GM12865 (cell line): ENCODE data around the gene TP53I11.

Experiments
- DNase-seq: peaks from one replicate; pipeline ENCODE4 v3.0.0; 2010; ENCODE audit warnings: low read depth
- H3K4me3 ChIP-seq: 2 replicates; pipeline ENCODE4 v1.5.1; 2011; ENCODE audit warnings: mild to moderate bottlenecking, low read depth, low read length, control low read depth
- CTCF ChIP-seq: IDR thresholded peaks from 2 replicates; pipeline ENCODE4 v1.5.1; 2011; ENCODE audit warnings: low read length, control low read depth, low read depth, inconsistent platforms; ENCODE audit not compliant: insufficient read depth; ENCODE audit errors: missing control alignments

The TP53I11 gene

GRCh38 chr11:44966694-44967093 lies 16.0 kb upstream of the TP53I11 start:
- DNase-seq: no peak
- H3K4me3 ChIP-seq: no peak overlapping the region
- TF ChIP-seq CTCF: no peak

GRCh38 chr11:44964526-44965209 lies 14.0 kb upstream of the TP53I11 start:
- no peak for TF ChIP-seq CTCF
- no peak for DNase-seq
- H3K4me3 ChIP-seq: no peak overlapping the region

DNA sequence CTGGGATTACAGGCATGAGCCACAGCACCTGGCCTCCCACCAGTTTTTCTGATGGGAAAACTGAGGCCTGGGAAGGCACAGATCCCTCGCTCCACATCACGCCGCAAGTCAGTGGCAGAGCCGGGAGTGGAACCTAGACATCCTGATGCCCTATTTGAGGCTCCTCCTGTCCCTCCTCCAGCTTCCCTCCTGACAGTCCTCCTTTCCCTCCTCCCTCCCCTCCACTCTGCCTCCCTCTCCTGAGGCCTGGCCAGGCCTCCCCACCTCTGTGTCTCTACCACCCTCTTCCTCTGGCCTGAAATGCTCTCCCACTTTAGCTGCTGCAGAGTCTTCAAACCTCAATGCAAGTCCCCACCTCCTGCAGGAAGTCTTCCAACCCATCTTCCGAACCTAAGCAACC lies 13.3 kb upstream of the TP53I11 start:
- DNase-seq: no peak
- no peak overlapping the region for H3K4me3 ChIP-seq
- no peak for TF ChIP-seq CTCF

- TF ChIP-seq CTCF: no peak
- DNase-seq: no peak
- no peak overlapping the region for H3K4me3 ChIP-seq
Observed at GRCh38 chr11:44963136-44963535, 12.5 kb upstream of the TP53I11 start.

DNA sequence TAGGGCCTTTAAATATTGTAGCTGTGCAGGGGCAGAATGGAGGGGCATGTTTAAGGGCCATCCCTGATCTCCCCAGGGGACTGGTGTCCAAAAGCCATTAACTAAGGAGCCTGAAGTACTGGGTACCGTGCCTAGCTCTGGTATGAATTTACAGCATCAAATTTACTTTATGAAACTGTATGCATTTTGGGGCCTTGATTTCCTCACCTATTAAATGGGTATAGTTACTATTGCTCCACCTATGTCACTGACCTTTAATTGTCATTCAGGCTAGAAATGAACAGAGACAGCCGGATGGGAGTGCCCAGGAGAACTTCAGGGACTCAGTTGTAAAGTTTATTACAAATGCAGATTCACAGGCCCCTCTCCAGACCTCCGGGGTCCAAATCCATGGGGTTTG lies 11.8 kb upstream of the TP53I11 start:
- no peak for TF ChIP-seq CTCF
- no peak for DNase-seq
- H3K4me3 ChIP-seq: no peak overlapping the region

DNA sequence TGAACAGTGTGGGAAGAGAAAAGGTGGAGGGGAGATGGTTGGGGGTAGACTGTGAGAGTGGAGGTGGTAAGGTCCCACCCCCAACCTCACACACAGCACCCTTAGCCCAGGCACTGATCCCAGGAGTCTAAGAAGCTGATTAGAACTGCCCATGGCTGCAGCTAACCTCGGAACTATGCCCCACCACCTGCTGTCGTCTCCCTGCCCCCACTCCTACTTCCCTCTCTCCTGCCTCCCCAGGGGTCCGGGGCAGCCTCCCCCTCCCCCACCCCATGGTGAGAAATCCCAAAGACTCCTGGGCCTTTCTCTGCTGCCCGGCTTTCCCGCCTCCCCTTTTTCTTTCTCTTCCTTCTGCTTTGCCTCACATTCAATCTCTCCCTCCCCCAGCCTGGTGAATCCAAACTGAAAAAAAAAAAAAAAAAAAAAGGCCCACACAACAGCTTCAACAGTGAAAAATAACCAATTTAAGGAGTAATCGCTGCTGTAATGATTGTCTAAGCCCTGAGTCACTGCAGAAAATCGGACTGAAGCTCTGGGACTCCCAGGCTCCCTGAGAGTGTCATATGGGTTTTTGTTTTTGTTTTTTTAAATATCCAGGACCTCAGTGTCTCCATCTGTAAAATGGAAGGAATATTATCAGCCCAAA lies 9.6 kb upstream of the TP53I11 start:
- DNase-seq: no peak
- no peak overlapping the region for H3K4me3 ChIP-seq
- TF ChIP-seq CTCF: no peak

DNA sequence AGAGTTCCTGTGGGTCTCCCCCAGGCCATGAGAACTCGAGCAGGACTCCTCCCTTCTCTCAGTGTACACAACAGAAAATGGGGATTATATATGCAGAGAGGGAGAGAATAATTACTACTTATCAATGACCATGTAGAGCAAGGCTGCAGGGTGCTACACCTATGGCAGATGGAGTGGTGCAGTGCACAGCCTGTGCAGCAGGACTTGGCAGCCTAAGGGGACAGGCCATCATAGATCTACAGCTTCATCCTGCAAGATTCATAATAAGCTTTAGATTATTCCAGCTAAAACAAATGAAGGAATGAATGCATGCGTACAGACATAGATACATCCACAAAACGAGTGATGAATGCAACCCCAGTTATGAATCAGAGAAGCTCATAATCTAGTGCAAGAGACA lies 8.4 kb upstream of the TP53I11 start:
- no peak for TF ChIP-seq CTCF
- H3K4me3 ChIP-seq: no peak overlapping the region
- no peak for DNase-seq
